ENCODE data around the gene DCLRE1B.

The DCLRE1B gene

GRCh38 chr1:113904674-113905434 is at the start of gene DCLRE1B, which contains the start of gene AP4B1:
Gene DCLRE1B (plus strand): TSS chr1:113905326. CDS start chr1:113905587, 261 bp downstream.
Gene AP4B1 (minus strand): TSS chr1:113904799. CDS start chr1:113904717, 82 bp downstream.
- H3K4me3 ChIP-seq (ENCODE audit: low read depth, low read length), result peak within 1 kb of the TSS; percentile 95
- DNase-seq (ENCODE audit: low read depth), result peak; percentile 99
- TF ChIP-seq, protein P1, sequence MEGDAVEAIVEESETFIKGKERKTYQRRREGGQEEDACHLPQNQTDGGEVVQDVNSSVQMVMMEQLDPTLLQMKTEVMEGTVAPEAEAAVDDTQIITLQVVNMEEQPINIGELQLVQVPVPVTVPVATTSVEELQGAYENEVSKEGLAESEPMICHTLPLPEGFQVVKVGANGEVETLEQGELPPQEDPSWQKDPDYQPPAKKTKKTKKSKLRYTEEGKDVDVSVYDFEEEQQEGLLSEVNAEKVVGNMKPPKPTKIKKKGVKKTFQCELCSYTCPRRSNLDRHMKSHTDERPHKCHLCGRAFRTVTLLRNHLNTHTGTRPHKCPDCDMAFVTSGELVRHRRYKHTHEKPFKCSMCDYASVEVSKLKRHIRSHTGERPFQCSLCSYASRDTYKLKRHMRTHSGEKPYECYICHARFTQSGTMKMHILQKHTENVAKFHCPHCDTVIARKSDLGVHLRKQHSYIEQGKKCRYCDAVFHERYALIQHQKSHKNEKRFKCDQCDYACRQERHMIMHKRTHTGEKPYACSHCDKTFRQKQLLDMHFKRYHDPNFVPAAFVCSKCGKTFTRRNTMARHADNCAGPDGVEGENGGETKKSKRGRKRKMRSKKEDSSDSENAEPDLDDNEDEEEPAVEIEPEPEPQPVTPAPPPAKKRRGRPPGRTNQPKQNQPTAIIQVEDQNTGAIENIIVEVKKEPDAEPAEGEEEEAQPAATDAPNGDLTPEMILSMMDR (IDR thresholded peaks at IDR 0.05; ENCODE audit: low read depth, low read length, missing control alignments), result peak; percentile 66

- no peak for DNase-seq (ENCODE audit: low read depth)
Observed at GRCh38 chr1:113855630-113856400, 49.3 kb upstream of the DCLRE1B start.

DNA sequence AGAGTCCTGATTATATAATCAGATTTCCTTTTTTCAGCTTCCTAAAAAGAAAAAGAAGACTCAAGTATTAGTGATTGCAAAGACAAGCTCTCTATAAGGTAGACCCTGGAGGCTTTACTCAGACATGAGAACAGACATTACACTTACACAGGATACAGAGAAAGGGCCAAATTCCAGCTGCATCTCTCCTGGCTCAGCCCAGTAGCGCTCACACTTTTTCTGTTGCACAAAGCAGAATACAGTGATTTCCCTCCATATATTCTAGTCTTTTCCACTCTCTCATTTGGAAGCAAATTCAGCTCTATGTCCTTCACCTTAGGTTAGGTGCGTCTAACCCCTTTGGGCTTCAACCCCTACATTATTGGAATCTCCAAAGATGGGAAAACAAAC is 48.7 kb upstream of the DCLRE1B start:
- H3K4me3 ChIP-seq (ENCODE audit: low read depth, low read length), result no peak overlapping the region
- TF ChIP-seq, protein P1 (IDR thresholded peaks at IDR 0.05; ENCODE audit: low read depth, low read length, missing control alignments), result no peak
- no peak for DNase-seq (ENCODE audit: low read depth)

More at GRCh38 chr1:113855630-113856400, 49.3 kb upstream of the DCLRE1B start:
- H3K4me3 ChIP-seq (ENCODE audit: low read depth, low read length), result no peak overlapping the region
- TF ChIP-seq, protein P1 (IDR thresholded peaks at IDR 0.05; ENCODE audit: low read depth, low read length, missing control alignments), result no peak

DNA sequence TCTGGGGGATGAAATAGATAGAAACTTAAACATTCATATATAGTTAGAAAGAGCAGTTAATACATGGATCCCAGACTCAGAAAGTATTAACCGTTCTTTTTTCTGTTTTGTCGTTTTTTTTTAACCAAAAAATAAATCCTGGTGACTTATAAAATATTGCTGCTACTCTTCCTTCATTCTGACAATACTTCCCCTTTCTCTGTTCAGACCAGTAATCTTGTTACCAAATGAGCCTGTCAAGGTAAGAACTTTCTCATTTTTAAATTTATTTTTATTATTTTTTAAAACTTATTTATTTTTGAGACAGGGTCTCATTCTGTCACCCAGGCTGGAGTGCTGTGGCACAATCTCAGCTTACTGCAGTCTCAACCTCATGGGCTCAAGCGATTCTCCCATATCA is 47.4 kb upstream of the DCLRE1B start:
- no peak overlapping the region; the same call in 1 of the 2 replicates for H3K4me3 ChIP-seq (ENCODE audit: low read depth, low read length)
- DNase-seq (ENCODE audit: low read depth), result no peak
- TF ChIP-seq, protein P1 (IDR thresholded peaks at IDR 0.05; ENCODE audit: low read depth, low read length, missing control alignments), result no peak

GRCh38 chr1:113858418-113858817 is 46.7 kb upstream of the DCLRE1B start:
- TF ChIP-seq, protein P1 (IDR thresholded peaks at IDR 0.05; ENCODE audit: low read depth, low read length, missing control alignments), result no peak
- no peak overlapping the region; the same call in 1 of the 2 replicates for H3K4me3 ChIP-seq (ENCODE audit: low read depth, low read length)
- DNase-seq (ENCODE audit: low read depth), result no peak

DNA sequence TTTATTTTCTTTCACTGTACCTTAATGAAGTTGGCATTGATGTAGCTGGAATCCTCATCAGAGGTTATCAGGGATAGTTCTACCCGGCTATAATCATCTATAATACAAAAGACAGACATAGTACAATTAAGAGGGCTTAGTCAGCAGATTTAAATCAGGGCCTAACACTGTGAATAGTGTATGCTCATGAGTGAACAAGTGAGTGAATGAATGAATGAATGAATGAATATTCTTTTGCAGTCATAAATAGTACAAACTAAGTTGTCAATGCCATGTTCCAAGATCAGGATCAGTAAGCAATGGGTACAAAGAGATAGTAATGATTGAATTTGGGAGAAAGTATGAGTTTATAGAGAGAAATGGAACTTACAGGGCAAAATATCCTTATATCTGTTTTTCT is 46.1 kb upstream of the DCLRE1B start:
- no peak for DNase-seq (ENCODE audit: low read depth)
- TF ChIP-seq, protein P1 (IDR thresholded peaks at IDR 0.05; ENCODE audit: low read depth, low read length, missing control alignments), result no peak
- no peak overlapping the region; the same call in 1 of the 2 replicates for H3K4me3 ChIP-seq (ENCODE audit: low read depth, low read length)

Measured in GM12864 (cell line).